ENCODE results near the gene CGN.
A peak's percentile ranks its signal among the peaks of the same experiment; 100 is the strongest.

The CGN gene, protein sequence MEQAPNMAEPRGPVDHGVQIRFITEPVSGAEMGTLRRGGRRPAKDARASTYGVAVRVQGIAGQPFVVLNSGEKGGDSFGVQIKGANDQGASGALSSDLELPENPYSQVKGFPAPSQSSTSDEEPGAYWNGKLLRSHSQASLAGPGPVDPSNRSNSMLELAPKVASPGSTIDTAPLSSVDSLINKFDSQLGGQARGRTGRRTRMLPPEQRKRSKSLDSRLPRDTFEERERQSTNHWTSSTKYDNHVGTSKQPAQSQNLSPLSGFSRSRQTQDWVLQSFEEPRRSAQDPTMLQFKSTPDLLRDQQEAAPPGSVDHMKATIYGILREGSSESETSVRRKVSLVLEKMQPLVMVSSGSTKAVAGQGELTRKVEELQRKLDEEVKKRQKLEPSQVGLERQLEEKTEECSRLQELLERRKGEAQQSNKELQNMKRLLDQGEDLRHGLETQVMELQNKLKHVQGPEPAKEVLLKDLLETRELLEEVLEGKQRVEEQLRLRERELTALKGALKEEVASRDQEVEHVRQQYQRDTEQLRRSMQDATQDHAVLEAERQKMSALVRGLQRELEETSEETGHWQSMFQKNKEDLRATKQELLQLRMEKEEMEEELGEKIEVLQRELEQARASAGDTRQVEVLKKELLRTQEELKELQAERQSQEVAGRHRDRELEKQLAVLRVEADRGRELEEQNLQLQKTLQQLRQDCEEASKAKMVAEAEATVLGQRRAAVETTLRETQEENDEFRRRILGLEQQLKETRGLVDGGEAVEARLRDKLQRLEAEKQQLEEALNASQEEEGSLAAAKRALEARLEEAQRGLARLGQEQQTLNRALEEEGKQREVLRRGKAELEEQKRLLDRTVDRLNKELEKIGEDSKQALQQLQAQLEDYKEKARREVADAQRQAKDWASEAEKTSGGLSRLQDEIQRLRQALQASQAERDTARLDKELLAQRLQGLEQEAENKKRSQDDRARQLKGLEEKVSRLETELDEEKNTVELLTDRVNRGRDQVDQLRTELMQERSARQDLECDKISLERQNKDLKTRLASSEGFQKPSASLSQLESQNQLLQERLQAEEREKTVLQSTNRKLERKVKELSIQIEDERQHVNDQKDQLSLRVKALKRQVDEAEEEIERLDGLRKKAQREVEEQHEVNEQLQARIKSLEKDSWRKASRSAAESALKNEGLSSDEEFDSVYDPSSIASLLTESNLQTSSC

DNA sequence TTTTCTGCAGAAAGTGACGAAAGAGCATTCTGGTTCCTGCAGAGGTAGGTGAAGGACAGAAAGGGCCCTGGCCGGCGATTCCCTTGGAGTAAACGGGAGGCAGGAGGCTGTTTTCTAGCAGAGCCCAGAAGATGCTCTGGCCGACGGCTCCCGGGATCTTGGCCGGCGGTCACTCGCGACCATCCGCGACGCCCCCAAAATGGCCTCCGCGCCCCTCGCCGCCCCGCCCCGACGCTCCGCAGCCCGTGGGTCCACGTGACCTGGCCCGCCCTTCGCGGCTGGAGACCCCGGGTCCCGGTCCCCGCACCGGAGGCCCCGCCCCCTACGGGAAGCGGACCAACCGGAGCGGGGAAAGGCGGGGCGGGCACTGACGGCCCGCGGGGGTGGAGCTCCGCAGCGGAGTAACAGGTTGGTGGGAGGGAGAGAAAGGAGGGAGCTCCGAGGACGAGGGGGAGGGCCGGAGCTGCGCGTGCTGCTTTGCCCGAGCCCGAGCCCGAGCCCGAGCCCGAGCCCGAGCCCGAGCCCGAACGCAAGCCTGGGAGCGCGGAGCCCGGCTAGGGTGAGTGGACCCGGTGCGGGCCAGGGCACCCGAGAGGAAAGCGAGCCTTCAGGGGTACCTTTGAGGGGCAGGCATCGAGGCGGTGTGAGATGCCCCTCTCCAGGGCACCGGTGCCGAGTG, at the start of gene CGN:
Gene CGN, plus strand, starts transcription at position 431 of the 679 bp plus-strand sequence. CDS start 7,133 bp downstream, outside the sequence.
- peak; percentile 72 for DNase-seq

DNA sequence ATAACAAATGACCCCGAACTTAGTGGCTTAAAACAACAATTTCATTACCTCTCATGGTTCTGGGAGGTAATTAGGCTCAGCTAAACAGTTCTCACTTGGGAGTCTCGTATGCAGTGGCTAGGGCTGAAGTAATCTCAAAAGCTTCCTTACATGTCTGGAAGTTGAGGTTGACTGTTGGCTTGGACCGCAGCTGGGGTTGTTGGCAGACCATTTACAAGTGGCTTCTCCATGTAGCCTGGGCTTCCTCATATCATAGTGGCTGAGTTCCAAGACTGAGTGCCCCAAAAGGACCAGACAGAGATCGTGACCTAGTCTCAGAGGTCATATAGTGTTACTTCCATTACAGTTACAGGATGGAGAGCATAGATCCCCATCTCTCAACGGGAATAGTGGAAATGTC, 49.5 kb upstream of the CGN start:
- DNase-seq: no peak

DNA sequence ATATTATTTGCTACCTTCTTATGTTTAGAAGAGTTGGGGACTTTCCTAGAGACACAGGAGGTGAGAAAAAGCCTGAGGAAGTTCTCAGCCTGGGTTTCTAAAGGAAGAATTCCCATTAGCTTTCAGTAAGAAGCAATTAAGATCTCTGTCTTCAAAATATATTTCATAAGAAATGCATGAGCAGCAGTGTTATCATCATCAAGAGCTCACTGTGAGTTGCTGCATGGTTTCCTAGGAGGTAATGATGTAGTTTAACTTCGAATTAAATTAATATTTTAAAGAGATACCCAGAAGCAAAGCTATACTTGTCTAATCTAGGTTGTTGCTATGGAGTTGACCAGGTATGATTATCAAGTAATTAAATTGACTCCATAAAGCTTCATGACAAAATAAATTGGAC, 46.2 kb upstream of the CGN start:
- no peak for DNase-seq

DNA sequence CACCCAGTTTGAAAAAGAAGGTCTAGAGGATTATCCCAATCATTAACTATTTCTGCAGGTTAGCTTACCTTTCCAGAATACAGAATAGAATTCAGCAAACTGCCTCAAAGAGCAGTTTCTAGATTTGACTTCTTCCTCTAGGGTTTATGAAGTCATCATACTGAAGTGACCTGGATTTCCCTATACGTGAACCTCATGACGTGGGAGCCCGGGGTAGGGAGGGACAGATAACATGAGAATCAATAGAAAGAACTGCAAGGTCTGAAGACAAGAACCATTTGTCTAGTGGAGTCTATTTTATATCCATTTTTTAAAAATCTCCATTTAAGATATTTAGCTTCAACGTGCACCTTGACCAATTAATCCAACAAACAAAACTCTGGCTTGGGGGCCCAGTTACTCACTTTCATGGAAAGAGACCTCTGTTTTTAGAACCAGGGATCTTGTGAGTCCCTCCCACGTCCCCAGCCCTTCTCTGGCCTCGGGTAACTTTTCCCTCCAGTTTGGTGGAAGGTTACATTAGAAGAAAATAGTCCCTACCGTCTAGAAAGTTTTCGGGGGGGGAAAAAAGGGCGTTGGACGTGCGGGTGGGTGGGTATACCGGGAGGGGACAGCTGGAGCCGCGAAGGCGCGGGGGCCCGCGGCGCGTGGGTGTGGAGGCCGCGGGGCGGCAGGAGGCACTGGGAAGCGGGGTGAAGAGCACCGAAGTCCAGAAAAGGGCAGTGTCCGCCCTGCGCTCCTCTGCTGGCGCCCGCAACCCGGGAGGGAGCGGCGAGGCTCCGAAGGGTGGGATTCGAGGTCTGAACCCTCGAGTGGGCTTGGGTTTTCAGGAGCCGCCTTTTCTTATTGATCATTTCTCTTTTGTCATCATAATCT, 38.1 kb upstream of the CGN start:
- DNase-seq: peak; percentile 38

DNA sequence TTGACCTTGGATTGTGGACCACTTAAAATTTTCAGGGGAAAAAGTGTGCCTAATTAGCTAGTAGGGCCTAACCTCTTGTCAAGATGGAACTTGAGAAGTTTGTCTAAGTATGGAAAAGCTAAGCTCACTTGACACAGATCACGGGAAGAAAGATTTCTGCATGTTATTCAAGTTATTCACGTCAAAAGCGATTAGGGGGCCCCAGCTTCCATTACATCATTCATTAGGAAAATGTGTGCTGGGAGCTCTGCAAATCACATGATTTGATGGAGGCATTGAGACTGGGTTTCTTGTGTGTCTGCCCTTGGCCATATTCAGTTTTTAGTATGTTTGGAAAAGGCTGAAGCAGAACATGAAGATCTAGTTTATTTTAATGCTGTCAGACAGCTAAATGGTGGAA, 36.4 kb upstream of the CGN start:
- DNase-seq: no peak

DNA sequence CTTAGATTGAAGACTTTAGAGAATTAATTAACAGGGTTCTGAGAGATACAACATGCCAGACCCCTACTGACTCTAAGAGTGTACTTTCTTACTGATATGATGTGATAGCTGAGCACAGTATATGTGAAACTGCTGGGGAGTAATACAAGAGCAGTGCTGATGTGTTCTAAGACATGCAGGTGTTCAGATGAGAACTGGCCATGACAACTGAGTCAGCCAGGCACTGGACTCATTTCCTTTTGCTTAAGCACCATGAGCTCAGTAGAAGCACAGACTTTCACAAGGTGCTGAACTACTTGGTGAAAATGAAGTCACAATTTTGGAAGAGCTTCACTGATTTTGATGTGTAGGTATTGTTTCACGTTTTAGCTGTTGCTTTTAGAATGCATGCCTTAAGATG, 36.0 kb upstream of the CGN start:
- no peak for DNase-seq

DNA sequence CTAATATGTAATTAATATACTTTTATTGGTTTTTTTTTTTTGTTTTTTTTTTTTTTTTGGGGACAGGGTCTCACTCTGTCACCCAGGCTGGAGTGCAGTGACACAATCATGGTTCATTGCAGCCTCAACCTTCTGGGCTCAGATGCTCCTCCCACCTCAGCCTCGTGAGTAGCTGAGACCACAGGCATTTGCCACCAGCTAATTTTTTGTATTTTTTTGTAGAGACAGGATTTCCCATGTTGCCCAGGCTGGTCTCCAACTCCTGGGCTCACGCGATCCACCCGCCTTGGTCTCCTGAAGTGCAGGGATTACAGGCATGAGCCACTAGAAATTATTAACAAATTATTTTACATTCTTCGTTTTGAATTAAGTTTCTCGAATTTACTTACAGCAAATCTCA, 35.1 kb upstream of the CGN start:
- no peak for DNase-seq

DNA sequence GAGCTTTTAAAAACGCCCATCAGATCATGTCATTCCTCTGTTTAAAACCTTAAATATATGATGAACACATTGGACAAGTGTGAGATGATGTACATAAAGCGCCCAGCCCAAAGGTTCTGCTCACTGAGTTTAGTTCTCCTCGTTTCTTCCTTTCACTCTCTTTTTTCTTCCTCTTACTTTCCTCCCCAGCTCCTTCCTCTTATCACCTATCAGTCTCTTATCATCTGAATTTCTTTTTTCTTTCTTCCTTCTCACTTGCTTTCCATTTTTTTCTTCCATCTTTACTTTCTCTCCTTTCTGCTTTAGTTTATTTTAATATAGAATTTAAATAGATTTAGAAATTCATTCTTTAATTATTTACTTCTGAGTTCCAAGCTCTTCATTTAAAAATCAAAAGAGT, 34.1 kb upstream of the CGN start:
- no peak for DNase-seq

DNA sequence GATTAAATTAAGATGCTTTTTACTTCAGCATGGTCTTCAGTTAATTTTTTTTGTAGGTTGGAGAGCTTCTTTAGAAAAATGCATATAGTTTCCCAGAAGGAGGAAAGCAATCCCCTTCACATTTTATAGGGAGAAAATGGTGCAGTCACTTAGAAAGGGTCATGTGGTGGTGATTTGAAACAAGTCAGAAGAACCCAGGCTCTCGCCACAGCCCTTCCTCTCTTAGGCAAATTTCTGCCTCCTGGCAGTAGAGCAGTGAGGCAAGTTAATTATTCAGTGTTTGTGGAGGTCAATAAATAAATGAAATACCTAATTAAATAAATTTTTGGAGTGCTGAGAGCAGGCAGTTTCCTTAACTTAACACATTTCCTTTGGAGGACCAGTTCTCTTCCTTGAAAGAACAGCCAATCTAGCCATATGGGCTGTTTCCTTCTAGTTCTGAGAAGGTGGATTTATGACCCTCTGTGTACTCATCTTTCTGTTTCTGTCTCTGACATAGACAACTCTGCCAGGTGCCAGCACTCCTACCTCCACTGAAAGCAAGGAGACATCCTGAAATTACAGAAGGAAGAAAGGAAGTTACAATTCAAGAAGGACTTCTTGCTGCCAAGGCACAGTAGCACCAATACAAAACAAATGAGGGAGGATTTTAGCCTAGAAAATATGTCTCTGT, 32.9 kb upstream of the CGN start:
- no peak for DNase-seq

DNA sequence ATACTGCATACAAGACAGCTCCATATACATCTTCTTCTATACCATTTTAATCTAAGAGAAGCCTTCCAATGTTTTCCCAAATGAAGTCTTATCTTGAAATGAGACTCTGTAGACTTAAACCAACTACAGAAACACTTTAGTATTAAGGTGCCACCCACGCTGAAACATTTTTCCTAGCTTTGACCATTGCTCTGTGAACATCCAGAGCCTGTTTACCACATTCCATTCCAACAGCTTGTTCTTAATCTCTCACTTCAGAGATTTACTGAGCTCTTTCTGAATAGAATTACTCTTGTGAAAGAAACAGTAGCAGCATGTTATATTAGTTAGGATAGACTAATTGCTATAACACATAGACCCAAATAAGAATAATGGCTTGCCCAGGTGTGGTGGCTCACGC, 32.3 kb upstream of the CGN start:
- DNase-seq: no peak

DNA sequence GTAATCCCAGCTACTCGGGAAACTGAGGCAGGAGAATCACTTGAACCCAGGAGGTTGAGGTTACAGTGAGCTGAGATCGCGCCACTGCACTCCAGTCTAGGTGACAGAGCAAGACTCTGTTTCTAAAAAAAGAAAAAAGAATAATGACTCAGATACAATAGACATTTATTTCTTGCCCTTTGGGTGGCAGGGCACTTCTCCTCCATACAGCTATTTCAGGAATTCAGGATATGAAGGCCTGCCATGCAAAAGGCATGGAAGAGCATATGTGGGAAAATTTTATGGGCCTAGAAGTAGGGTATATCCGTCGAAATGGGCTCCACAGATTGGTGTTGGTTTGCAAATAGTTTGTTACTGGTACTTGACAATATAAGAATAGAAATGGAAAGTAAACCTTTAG, 31.7 kb upstream of the CGN start:
- DNase-seq: no peak

DNA sequence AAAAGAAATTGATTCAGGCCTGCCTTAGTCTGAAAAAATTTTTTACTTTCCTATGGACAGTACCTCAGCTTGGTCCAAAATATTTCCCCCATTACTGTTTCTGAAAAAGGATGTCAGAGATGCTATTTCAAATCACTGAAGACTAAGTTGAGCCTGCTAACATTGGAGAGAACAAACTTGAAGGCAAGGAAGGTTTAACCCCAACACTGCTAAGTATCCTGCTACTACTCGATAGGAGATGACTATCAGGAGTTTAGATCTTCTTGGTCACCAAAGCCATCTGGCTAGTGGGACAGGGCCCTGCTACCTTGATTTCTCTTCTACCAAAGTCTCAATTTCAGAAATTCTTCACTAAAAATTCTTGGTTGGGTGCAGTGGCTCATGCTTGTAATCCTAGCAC, 29.2 kb upstream of the CGN start:
- no peak for DNase-seq

DNA sequence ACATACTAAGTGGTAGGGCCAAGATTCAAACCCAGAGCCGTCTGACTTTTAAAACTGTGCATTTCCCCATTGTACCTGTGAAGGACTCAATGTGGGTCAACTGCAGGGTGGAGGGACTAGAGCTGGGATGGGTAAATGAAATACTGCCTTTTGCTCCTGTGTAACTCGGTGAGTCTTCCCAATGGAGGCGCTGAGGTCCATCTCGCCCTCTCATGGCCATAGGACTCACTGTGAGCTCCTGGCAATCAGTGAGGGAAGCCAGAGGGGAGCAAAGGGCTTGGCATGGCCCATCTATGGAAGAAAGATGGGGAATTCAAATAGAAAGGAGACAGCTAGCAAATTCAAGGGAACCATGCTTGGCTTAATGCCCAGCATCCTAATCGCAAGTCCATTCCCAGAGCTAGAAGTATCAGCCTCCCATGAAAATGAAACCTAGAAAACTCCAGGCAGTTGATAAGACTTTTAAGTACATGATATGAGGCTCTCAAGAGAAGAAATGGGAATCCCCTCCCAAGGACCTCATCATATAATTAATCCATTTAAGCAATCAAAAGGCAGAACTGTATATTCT, 25.4 kb upstream of the CGN start:
- DNase-seq: no peak

DNA sequence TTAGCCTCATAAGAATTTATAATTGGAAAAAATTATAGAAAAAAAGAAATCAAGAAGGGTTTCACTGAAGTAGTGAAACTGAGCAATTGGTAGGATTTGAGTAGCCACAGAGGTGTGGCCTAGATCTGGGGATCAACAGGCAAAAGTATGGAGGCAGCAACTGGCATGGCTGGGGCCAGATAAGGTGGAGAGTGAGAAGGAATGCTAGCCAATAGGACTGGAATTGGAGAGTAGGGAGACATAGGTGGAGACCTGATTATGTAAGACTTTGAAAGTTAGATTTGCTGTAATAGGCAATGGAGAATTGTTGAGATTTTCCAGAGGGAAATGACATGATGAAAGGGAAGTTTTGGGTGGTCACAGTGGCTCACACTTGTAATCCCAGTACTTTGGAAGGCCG, 24.6 kb upstream of the CGN start:
- no peak for DNase-seq

DNA sequence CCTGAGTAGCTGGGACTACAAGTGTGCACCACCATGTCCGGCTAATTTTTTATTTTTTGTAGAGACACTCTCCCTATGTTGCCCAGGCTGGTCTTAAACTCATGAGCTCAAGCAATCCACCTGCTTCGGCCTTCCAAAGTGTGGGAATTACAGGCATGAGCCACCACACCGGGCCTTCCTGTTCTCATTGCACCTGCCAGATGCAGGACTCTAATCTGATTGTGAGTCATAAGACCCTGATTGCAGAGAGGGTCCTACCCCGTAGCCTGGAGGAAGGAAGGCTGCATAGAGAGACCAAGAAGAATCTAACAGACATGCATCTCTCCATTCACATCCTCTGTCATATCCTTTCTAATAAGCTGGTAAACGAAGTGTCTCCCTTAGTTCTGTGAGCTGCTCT, 19.5 kb upstream of the CGN start:
- no peak for DNase-seq

DNA sequence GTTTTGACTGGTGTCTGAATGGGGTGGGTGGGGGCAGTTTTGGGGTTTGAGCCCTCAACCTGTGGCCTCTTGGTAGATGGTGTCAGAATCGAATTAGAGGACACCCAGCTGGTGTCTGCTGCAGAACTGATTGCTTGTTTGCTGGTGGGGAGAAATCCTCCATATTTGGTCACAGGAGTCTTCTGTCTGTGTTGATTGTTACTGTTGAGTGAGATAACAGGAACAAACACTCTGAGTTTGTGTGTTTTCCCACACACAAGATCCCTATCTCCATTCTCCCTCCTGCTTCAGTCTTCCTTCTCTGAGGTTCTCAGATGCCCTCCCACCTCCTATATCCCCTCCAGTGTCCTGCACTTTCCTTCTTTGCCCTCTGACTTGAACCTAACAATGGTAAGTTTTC, 19.1 kb upstream of the CGN start:
- DNase-seq: no peak

DNA sequence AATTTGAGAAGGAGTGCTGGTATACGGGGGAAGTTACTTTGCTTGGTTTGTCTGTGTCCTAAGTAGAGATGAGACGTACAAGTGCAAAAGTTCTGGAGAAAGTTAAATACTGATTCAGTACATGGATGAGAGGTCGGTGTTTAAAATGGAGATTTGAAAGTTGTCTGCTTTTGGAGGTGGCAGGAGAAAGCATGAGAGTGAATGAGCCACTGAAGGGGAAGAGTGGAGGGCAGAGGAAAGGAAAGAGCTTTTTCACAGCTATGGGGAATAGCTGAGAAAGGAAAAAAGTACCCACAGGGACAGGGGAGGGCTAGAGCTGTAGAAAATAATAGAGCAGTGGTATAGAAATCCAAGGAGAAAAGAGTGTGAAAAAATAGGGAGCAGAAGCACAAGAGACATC, 18.1 kb upstream of the CGN start:
- DNase-seq: no peak

DNA sequence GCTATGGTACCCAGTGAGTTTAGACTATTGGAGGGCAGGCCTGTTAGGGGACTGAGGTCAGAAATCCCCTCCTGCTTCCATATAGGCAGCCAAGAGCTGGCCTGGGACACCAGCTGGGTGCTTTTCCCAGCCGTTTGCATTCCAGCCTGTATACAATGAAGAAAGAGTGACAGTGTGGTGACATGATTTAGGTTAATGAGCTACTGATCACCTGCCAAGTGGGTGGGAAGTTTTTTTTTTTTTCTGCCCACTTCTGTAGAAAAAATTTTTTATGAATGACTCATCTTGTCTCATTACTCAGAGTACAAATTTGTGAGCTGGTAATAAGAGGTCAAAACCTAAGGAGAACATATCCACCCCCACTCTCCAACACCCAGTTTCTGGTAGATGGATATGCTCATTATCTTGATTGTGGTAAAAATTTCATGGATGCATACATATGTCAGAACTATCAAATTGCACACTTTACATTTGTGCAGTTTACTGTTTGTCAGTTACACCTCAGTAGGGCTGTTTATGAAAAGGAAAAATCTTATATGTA, 16.4 kb upstream of the CGN start:
- DNase-seq: no peak

DNA sequence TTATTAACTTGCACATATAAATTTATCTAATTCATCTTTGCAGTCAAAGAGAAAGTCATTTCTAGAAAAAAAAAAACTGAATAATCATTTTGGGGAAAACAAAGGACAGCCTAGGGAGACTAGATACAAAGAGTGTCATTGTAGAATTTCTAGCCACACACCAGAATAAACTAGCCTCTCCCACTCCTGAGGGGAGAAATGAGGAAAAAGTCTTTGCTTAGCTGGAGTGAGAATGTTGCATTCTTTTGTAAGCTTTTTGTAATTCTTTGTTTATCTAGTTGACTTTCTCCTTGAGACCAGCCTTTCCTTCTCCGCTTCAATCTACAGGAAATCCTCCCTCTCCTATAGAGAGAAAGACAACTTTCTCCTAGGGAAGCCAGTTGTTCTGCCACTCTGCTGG, 15.9 kb upstream of the CGN start:
- no peak for DNase-seq

DNA sequence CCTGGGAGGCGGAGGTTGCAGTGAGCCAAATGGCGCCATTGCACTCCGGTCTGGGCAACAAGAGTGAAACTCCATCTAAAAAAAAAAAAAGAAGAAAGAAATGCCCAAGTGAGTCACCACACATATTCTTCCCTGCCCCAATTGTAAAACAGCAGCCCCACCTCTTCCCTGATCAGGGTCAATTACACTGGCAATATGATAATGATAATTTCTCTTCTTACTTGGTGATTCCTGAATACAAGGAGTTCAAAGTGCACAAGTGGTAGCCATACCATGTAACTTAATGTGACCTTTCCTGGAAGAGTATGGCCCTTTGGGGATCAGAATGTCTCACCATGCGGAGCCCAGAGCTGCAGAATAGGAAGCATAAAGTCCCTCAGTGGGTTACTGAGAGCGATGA, 11.8 kb upstream of the CGN start:
- no peak for DNase-seq

DNA sequence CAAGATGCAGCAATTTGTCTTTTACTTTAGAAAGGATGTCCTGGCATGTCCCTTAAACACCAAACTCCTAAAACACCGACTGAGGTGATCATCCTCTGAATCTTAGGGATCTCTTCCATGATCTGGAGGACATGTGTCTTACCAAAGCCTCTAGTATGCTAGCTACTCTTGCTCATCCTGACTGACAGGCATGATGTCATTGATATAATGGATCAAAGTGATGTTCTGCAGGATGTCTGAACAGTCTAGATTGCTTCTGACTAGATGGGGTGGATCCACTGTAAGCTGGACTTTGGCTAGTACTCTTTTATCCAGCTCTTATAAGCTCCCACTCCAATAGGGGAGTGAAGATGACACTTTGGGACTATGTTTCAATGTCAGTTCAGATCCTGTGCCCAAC, 11.3 kb upstream of the CGN start:
- DNase-seq: no peak

All from NCI-H2029 treated with DMSO at 0.1 percent for 48 hours (cell line).